Ovary (tissue), 9 donors: Measurements from ENCODE around the gene TBPL2. TPM values are rescaled to one million over a fixed set of nuclear protein-coding genes. Genes with fewer than 3 reads are reported as not detected.
"Not testable (repeated sequence)": the region's sequence is repeated elsewhere in the genome, so short reads cannot be mapped to it uniquely, and the experiment has no call there.

Source experiments
- DNase-seq, 5 donors: peaks; one replicate each; pipeline ENCODE4 v3.0.0-alpha.2; 2019 to 2020
- H3K27ac ChIP-seq, 2 donors: fragments of 200-600 bp; one replicate each; pipeline versions ENCODE4 v1.5.1 to v1.8.0; 2019 to 2022
- H3K27me3 ChIP-seq: fragments of 200-600 bp; one replicate; pipeline ENCODE4 v1.8.0; 2022
- H3K36me3 ChIP-seq: fragments of 200-600 bp; sonication (generic); one replicate; pipeline ENCODE4 v1.5.1; 2019
- H3K4me1 ChIP-seq: one replicate; pipeline ENCODE4 v1.8.1; 2013; ENCODE audit warnings: mild to moderate bottlenecking, moderate library complexity; ENCODE audit not compliant: insufficient read depth
- H3K4me3 ChIP-seq: fragments of 200-600 bp; sonication (generic); one replicate; pipeline ENCODE4 v1.5.1; 2017
- H3K9me3 ChIP-seq, 2 donors: fragments of 200-600 bp in 1 of 2; sonication (generic) in 1 of 2; one replicate each; pipeline versions ENCODE4 v1.5.1 to v1.8.1; 2013 to 2019; ENCODE audit warnings: mild to moderate bottlenecking in 1 of 2, moderate library complexity in 1 of 2
- CTCF ChIP-seq, 3 donors: fragments of 450-650 bp in 2 of 3; fragments of 200-600 bp in 1 of 3; IDR thresholded peaks; one replicate each; pipeline versions ENCODE4 v1.5.1 to v1.8.0; 2016 to 2022; ENCODE audit warnings: antibody characterized with exemption in 3 of 3, mild to moderate bottlenecking in 1 of 3
- EP300 ChIP-seq: sonication (generic); formaldehyde crosslinking; IDR thresholded peaks from one replicate; pipeline ENCODE4 v1.6.1; 2017; ENCODE audit warnings: antibody characterized with exemption
- POLR2A ChIP-seq: fragments of 450-650 bp; IDR thresholded peaks from one replicate; pipeline ENCODE4 v1.6.1; 2017; ENCODE audit warnings: antibody characterized with exemption, mild to moderate bottlenecking, moderate library complexity
- WGBS, 3 donors: extraction: QIAGEN DNeasy Blood & Tissue Kit in 1 of 3; methylation state at CpG; one replicate each; pipeline versions ENCODE4 v1.1.5 to v1.1.7; 2013 to 2017; 5-methylcytosine and 5-hydroxymethylcytosine counted together
- intact Hi-C, 4 donors: fragments of 100-400 bp; cut with DNase I; formaldehyde crosslinking; loops; one replicate each; pipeline versions ENCODE4 v1.11.0 to v1.15.1; 2022 to 2023
- polyA plus RNA-seq, 2 donors: library from polyadenylated mRNA; stranded (reverse); fragments of 200-250 nt in 1 of 2; fragments of 350-450 nt in 1 of 2; fragmentation: Illumina TruSeq in 1 of 2; extraction: RNeasy Lipid Tissue Mini Kit (QIAGEN cat#74804) in 1 of 2; gene quantifications; one replicate each; pipeline ENCODE4 v1.2.3, GENCODE V29; 2013 to 2014
- total RNA-seq, 7 donors: library from RNA; depleted of rRNA in 2 of 7; stranded (reverse); fragments of >200 nt in 2 of 7; fragmentation: NEBNext Ultra II Directional in 3 of 7; extraction: Animal tissue kit (Norgen Biotek cat#: 25700) in 3 of 7; gene quantifications; one replicate each; pipeline versions ENCODE4 v1.1.0 to v1.2.4, GENCODE V29; 2016 to 2023
- donor health status: DM: no; HTN: no; CAD: no; lungs with moderate emphysema.
- donor health status: DM: no; HTN: no; CAD: no.
- donor health status: Bipolar disorder and iron deficiency.
- donor health status: DM: yes; HTN: yes; CAD: no.
- donor health status: DM: no; HTN: no; CAD: no.
- donor health status: DM: yes; HTN: yes; CAD: no.

The TBPL2 gene
- total and polyA plus RNA-seq, 9 donors, result 0.05 TPM; not detected in 8

GRCh38 chr14:55387121-55387520 is 53.3 kb downstream of the TBPL2 start:
- H3K36me3 ChIP-seq, result no peaks in the 10 kb centered on the region
- H3K27ac ChIP-seq, result no peak overlapping the region
- DNase-seq, result no peak
- no peaks in the 10 kb centered on the region for H3K27me3 ChIP-seq
- intact Hi-C loops, result no loop called here
- no peaks in the 10 kb centered on the region for H3K4me1 ChIP-seq
- TF ChIP-seq POLR2A (no peak), CTCF (IDR thresholded peaks at IDR 0.05) (no peak), EP300 (no peak)
- WGBS, 3 donors, result 97 to 98% (median 97%) methylated on average over 4 of the region's 4 CpGs
- H3K9me3 ChIP-seq, result no peaks in the 10 kb centered on the region
- no peak overlapping the region for H3K4me3 ChIP-seq

GRCh38 chr14:55386037-55386808 is 54.2 kb downstream of the TBPL2 start:
- DNase-seq, result no peak
- no peak for TF ChIP-seq POLR2A
- no peak for TF ChIP-seq EP300
- TF ChIP-seq CTCF (IDR thresholded peaks at IDR 0.05), result no peak

GRCh38 chr14:55384536-55384935 is 55.9 kb downstream of the TBPL2 start:
- TF ChIP-seq EP300 (no peak), CTCF (IDR thresholded peaks at IDR 0.05) (no peak), POLR2A (no peak)
- Histone ChIP-seq H3K36me3 (no peaks in the 10 kb centered on the region), H3K9me3 (no peaks in the 10 kb centered on the region), H3K27ac (no peak overlapping the region), H3K4me1 (no peaks in the 10 kb centered on the region), H3K27me3 (no peaks in the 10 kb centered on the region), H3K4me3 (no peak overlapping the region)
- intact Hi-C loops, result no loop called here
- DNase-seq, result no peak
- WGBS, 3 donors, result 71 to 82% (median 75%) methylated on average over 3 of the region's 3 CpGs

More at GRCh38 chr14:55386037-55386808, 54.2 kb downstream of the TBPL2 start:
- 86 to 95% (median 90%) methylated on average over 6 of the region's 6 CpGs for WGBS, 3 donors
- H3K27ac ChIP-seq, result no peak overlapping the region
- no peaks in the 10 kb centered on the region for H3K36me3 ChIP-seq
- H3K4me3 ChIP-seq, result no peak overlapping the region
- no peaks in the 10 kb centered on the region for H3K4me1 ChIP-seq
- no peaks in the 10 kb centered on the region for H3K9me3 ChIP-seq
- intact Hi-C loops, result no loop called here
- no peaks in the 10 kb centered on the region for H3K27me3 ChIP-seq

GRCh38 chr14:55383541-55384140 is 56.8 kb downstream of the TBPL2 start:
- no peak for DNase-seq

GRCh38 chr14:55383056-55383466 is 57.4 kb downstream of the TBPL2 start:
- H3K27ac ChIP-seq, H3K36me3 ChIP-seq, DNase-seq: not testable (repeated sequence)

More at GRCh38 chr14:55383541-55384140, 56.8 kb downstream of the TBPL2 start:
- H3K4me1 ChIP-seq, result no peaks in the 10 kb centered on the region
- intact Hi-C loops, result no loop called here
- no peak for TF ChIP-seq EP300
- no peak for TF ChIP-seq CTCF (IDR thresholded peaks at IDR 0.05)
- TF ChIP-seq POLR2A, result no peak
- no peak overlapping the region for H3K27ac ChIP-seq
- H3K9me3 ChIP-seq, result no peaks in the 10 kb centered on the region
- no peaks in the 10 kb centered on the region for H3K27me3 ChIP-seq
- H3K36me3 ChIP-seq, result no peaks in the 10 kb centered on the region
- WGBS, 3 donors, result 64 to 75% (median 69%) methylated on average over 5 of the region's 5 CpGs
- no peak overlapping the region for H3K4me3 ChIP-seq

More at GRCh38 chr14:55383056-55383466, 57.4 kb downstream of the TBPL2 start:
- H3K4me3 ChIP-seq, H3K4me1 ChIP-seq, H3K27me3 ChIP-seq, H3K9me3 ChIP-seq, intact Hi-C loops: not testable (repeated sequence)
- 77 to 80% (median 77%) methylated on average over 10 of the region's 10 CpGs for WGBS, 3 donors
